Glomerular visceral epithelial cell (primary cell): Measurements from ENCODE around the gene BGLAP.

Experiments used
- DNase-seq: peaks from one replicate; pipeline ENCODE4 v3.0.0-alpha.2; 2016; ENCODE audit errors: extremely low spot score

BGLAP gene

DNA sequence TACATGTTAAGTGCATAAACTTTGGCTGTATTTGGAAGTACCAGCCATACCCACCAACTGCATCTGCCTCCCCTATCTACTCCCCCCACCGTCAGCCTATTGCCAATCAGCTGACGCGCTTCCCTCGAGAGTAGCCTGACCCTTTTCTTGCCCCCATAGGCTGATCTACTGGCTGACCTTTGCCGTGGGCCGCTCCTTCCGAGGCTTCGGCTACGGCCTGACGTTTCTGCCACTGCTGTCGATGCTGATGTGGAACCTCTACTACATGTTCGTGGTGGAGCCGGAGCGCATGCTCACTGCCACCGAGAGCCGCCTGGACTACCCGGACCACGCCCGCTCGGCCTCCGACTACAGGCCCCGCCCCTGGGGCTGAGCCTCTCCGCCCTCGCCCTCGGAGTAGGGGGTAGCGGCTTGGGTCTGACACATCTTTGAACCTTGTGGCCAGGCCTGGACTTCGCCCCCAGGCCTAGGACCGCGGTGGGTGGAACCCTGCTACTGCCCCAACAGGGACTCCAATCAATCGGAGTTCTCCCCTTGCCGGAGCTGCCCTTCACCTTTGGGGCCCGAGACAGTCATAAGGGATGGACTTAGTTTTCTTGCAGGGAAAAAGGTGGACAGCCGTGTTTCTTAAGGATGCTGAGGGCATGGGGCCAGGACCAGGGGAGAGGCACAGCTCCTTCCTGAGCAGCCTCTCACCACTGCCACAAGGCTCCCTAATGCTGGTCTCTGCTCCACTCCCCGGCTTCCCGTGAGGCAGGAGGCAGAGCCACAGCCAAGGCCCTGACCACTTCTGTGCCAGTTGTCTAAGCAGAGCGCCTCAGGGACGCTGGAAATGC lies 49.5 kb downstream of the BGLAP start:
- peak; percentile 75 for DNase-seq
